HG03066 (cell line): ENCODE results near the gene ATXN7L1.
"Not testable (repeated sequence)": the region's sequence is repeated elsewhere in the genome, so short reads cannot be mapped to it uniquely, and the experiment has no call there.

Source experiments
- ATAC-seq: cut with Tn5 transposase; IDR thresholded peaks from one replicate; pipeline ENCODE4 v1.9.1; 2021; ENCODE audit warnings: low read depth; ENCODE audit not compliant: unreplicated experiment

ATXN7L1 gene

DNA sequence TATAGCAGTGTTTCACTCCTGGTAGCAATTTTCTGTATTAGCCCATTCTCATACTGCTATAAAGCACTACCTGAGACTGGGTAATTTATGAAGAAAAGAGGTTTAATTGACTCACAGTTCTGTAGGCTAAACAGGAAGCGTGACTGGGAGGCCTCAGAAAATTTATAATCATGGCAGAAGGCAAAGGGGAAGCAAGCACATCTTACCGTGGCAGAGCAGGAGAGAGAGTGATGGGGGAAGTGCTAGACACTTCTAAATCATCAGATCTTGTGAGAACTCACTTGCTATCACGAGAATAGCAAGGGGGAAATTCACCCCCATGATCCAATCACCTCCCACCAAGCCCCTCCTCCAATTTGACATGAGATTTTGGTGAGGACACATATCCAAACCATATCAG, 163.5 kb downstream of the ATXN7L1 start:
- ATAC-seq: no peak

GRCh38 chr7:105711726-105712402, 164.5 kb downstream of the ATXN7L1 start:
- ATAC-seq: no peak

- not testable (repeated sequence) for ATAC-seq
Measured at GRCh38 chr7:105710720-105711119, 165.7 kb downstream of the ATXN7L1 start.

DNA sequence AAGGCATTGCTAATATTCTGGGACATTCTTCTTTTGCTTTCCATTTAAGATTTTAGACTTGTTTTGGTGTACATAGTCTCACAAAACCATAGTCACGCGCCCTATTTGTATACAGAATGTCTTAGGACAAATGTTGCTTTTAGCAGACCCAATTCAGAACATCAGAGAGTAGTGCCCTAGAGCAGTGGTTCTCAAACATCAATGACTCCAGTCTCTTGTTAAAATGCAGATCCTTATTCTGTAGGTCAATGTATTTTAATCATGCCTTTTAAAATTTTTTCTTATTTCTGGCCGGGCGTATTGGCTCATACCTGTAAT, 167.7 kb downstream of the ATXN7L1 start:
- ATAC-seq: no peak

DNA sequence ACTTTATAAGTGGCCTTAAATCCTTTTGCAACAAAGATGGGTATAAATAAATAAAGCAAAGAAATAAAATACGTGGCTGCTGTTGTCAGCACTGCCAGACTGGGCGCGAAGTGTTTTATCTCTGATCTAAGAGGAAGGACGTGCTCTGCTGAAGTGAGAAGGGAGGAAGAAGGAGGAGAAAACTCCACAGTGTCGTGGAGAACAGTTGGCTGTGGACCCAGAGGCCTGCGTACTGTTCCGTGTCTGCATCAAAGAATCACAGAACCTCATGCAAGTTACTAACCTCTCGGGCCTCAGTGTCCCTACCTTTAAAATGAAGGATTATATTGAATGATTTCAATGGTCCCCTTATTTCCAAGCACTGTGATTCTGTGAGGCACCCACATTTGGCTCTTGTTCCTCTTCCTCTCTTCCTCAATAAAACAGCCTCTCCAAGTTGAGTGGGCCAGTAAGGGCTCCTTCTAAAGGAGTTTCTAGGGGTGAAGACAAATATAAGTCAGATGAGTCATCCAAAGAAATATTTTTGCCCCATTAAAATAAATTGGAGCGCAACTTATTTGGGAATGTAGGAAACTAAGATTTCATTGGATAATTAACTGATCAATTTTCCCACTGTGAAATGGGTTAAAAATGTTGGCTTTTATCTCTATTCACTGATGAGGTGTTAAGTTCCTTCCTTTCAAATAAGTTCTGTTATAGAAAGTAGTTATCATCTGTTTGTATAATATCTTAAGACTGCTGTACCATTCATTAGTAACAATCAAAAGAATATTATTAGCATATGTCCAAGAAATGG, 168.2 kb downstream of the ATXN7L1 start:
- no peak for ATAC-seq

DNA sequence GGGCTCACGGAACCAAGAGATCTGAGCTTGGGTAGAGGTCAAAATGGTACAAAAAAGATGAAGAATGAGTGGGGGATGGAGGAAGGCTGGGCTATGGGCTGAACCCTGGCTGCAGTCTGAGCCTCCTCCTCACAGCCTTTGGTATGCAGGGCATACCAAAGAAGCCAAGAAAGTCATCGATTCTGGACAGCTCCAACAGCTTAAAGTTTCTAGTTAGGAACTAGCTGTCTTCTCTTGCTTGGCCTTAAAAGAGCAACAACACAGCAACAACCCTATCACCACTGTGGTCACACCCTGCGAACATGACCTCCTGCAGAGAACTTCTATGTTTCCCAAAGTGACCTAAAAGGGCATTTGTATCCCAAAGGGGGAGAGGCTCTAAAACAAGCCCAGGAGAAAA, 169.0 kb downstream of the ATXN7L1 start:
- ATAC-seq: no peak

- no peak for ATAC-seq
Measured at GRCh38 chr7:105705427-105705826, 171.0 kb downstream of the ATXN7L1 start.

- ATAC-seq: no peak
Measured at GRCh38 chr7:105703207-105703930, 173.0 kb downstream of the ATXN7L1 start.

DNA sequence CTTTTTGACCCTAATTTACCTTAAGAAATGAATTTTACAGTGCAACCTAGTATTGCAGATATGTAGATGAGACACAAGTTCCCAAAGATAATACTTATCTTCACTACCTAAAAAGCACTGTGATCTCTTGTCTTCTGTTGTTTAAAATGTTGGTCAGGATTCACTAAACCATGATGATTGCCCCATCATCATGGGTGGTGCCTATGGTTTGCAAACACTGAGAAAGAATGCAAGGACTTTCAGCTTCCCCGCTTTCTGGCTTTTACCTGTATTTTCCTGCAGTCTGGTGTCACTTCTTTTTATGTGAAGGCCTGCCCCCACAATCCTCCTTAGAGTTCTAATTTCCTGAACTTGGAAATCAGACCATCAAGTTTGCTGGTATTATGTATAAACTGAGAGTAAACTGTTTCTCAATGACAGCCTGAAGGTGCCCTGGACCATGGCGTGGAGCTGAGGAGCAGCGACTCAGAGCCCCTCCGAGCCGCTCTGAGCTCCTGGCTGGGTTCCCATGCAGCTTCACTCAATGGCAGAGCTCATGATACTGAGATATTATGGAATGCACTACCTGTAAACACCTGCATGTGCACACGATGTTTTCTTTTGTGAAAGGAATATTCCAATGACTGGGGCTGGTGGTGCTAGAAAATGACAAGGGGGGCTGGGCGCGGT, 176.7 kb downstream of the ATXN7L1 start:
- ATAC-seq: no peak

DNA sequence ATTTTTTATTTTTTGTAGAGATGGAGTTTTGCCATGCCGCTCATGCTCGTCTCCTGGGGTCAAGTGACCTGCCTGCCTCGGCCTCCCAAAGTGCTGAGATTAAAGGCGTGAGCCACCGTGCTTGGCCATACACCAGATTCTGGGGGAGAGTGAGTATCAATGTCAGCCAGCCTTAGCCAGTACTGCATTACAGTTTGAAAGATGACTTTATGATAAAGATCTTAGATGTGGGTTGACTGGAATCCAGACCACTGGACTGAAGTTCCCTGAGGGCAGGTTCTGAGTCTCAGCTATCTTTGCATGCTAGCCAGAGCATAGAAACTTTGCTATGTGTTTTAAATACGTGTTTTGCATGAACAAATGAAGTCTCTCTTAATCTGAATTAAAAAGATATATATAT, 177.9 kb downstream of the ATXN7L1 start:
- ATAC-seq: no peak

GRCh38 chr7:105697753-105698152, 178.6 kb downstream of the ATXN7L1 start:
- no peak for ATAC-seq

DNA sequence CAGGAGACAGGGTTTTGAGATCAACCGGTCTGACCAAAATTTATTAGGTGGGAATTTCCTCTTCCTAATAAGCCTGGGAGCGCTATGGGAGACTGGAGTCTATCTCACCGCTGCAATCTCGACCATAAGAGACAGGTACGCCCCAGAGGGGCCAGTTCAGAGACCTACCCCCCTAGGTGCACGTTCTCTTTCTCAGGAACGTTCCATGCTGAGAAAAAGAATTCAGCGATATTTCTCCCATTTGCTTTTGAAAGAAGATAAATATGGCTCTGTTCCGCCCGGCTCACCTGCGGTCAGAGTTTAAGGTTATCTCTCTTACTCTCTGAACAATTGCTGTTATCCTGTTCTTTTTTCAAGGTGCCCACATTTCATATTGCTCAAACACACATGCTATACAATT, 179.2 kb downstream of the ATXN7L1 start:
- not testable (repeated sequence) for ATAC-seq

DNA sequence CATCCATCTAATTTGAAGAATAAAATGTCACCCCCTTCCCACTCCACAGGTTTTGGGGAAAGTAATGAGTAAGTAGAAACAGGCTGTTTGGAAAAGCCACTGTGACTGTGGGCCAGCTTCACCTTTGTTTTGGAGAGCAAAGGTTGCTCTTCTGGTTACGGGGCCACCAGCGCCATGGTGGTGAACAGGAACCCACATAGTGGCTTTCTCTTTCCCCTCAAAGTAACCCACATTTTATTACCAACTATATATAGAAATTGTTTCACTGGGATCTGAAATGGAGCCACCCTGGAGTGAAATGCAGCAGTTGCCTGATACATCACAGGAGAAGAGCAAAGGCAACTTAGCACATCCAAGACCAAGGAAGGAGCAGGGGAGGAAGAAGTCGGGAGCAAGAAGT, 182.8 kb downstream of the ATXN7L1 start:
- no peak for ATAC-seq

GRCh38 chr7:105691680-105692564, 184.5 kb downstream of the ATXN7L1 start:
- no peak for ATAC-seq

- ATAC-seq: no peak
Measured at GRCh38 chr7:105691082-105691679, 185.2 kb downstream of the ATXN7L1 start.

GRCh38 chr7:105690325-105690945, 186.0 kb downstream of the ATXN7L1 start:
- no peak for ATAC-seq

- ATAC-seq: no peak
Measured at GRCh38 chr7:105689067-105689819, 187.2 kb downstream of the ATXN7L1 start.

DNA sequence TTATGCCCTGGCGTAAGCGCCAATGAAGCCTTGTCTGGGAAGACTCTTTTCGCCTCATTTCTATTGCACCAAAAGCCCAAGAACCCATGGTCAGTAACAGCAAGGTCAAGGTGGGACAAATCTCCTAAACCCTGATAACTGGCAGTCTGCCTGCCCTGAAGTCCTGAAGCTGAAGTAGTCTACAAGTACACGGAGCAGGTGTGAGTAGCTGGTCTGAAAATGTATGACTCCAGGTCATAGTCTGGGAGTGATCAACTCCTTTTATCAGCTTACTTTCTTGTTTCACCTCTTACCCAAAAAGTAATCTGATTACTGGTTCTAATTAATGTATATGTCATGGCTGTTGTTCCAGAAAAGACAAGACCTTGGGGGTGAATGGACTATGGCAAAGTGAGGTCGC, 187.8 kb downstream of the ATXN7L1 start:
- ATAC-seq: no peak

GRCh38 chr7:105685161-105685560, 191.2 kb downstream of the ATXN7L1 start:
- no peak for ATAC-seq
